CD4-positive, alpha-beta memory T cell (primary cell): ENCODE results near the gene NEUROG1. TPM values are rescaled to one million over a fixed set of nuclear protein-coding genes. Genes with fewer than 3 reads are reported as not detected.

Source experiments
- CTCF ChIA-PET: fragments of 350-600 bp; sonication (Branson Sonifier 250); formaldehyde crosslinking; loops from one replicate; lab custom pipeline; 2021; ENCODE audit warnings: inconsistent platforms; ENCODE audit not compliant: partially characterized antibody; lab: Charles Lee
- POLR2A ChIA-PET: fragments of 350-600 bp; sonication (Branson Sonifier 250); formaldehyde crosslinking; loops from one replicate; lab custom pipeline; 2021; ENCODE audit not compliant: partially characterized antibody; lab: Charles Lee
- DNase-seq, 5 donors: peaks; one replicate each; pipeline versions ENCODE4 v3.0.0 to v3.0.0-alpha.2; 2020 to 2022; ENCODE audit warnings: mixed read lengths in 1 of 5
- H3K27ac ChIP-seq: one replicate; pipeline ENCODE4 v1.7.0; 2013; ENCODE audit warnings: low read depth, low read length
- H3K27me3 ChIP-seq: 2 replicates; pipeline ENCODE4 v1.7.0; 2013; ENCODE audit warnings: mild to moderate bottlenecking, low read length, moderate library complexity; ENCODE audit not compliant: insufficient read depth
- H3K36me3 ChIP-seq: 2 replicates; pipeline ENCODE4 v1.7.0; 2013; ENCODE audit warnings: mild to moderate bottlenecking, low read length, moderate library complexity; ENCODE audit not compliant: insufficient read depth
- H3K4me1 ChIP-seq: 2 replicates; pipeline ENCODE4 v1.7.0; 2013; ENCODE audit warnings: mild to moderate bottlenecking, low read length, moderate library complexity; ENCODE audit not compliant: insufficient read depth
- H3K4me3 ChIP-seq, 2 donors: one replicate each; pipeline ENCODE4 v1.7.0; 2013; ENCODE audit warnings: low read length in 2 of 2, mild to moderate bottlenecking in 1 of 2
- H3K9me3 ChIP-seq, 2 donors: one replicate each; pipeline ENCODE4 v1.7.0; 2013; ENCODE audit warnings: low read length in 2 of 2, control low read depth in 1 of 2; ENCODE audit not compliant: control insufficient read depth in 1 of 2
- H3K27ac Mint-ChIP-seq, 7 donors: one replicate each; pipeline ENCODE4 v1.8.0; 2020 to 2021; ENCODE audit warnings: mixed read lengths in 7 of 7, mild to moderate bottlenecking in 6 of 7, inconsistent platforms in 3 of 7, moderate library complexity in 3 of 7
- H3K27me3 Mint-ChIP-seq, 2 donors: one replicate each; pipeline ENCODE4 v1.8.0; 2020 to 2021; ENCODE audit warnings: mixed read lengths in 2 of 2
- H3K36me3 Mint-ChIP-seq, 2 donors: one replicate each; pipeline ENCODE4 v1.8.0; 2020 to 2021; ENCODE audit warnings: mixed read lengths in 2 of 2, inconsistent platforms in 1 of 2, mild to moderate bottlenecking in 1 of 2
- H3K4me1 Mint-ChIP-seq, 4 donors: one replicate each; pipeline ENCODE4 v1.8.0; 2020 to 2021; ENCODE audit warnings: mixed read lengths in 4 of 4, mild to moderate bottlenecking in 1 of 4
- H3K4me3 Mint-ChIP-seq, 8 donors: one replicate each; pipeline ENCODE4 v1.8.0; 2020 to 2021; ENCODE audit warnings: mixed read lengths in 8 of 8, mild to moderate bottlenecking in 7 of 8, moderate library complexity in 6 of 8, inconsistent platforms in 3 of 8
- H3K9me3 Mint-ChIP-seq, 8 donors: one replicate each; pipeline ENCODE4 v1.8.0; 2020 to 2021; ENCODE audit warnings: mixed read lengths in 8 of 8, mild to moderate bottlenecking in 5 of 8, inconsistent platforms in 3 of 8, moderate library complexity in 1 of 8
- intact Hi-C: fragments of 100-400 bp; cut with micrococcal nuclease; formaldehyde crosslinking; loops from one replicate; pipeline ENCODE4 v1.15.1; 2023
- polyA plus RNA-seq, 2 donors: library from polyadenylated mRNA; unstranded; fragments of 300-500 nt; fragmentation: Illumina TruSeq; gene quantifications; one replicate each; pipeline ENCODE4 v1.2.3, GENCODE V29; 2021
- total RNA-seq, 2 experiments: library from RNA; stranded (reverse); gene quantifications; one replicate each; pipeline ENCODE4 v1.2.3, GENCODE V29; 2021

The NEUROG1 gene
- total and polyA plus RNA-seq, 4 experiments from 2014 or later = not detected

DNA sequence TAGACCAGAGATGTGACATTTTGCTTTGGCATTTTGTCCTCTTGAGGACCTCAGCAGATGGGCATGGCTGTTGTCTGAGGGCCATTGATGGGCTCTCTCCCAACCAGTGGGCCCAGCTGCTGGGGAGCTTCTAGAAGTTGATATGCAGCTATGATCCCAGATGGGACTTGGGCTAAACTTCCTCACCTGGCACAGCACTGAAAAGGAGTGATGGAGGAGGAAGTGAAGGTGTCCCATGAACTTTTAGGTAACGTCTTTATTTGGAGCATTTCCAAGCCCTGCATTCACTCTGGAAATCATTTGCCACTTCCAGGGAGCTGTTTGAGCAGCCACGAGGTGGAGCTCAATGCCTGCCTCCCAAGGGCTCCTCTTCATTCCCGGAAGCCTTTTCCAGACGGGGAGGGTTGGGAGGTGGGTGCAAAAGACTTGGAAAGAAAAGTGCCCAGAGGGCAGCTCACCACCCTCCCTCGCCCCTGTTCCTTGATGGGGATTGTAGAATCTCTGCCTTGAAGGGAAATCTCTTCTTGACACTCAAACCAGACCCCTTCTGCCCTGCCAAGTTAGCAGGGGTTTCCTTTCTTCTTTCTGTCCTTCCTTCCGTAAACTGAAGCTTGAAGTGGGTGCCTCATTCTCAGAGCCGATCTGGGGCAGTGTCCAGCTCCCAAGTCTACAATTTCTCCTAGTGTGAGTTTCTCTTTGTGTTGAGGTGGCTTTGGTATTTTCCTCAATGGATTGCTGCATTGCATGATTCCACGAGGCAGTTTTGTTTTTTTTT is 18.1 kb upstream of the NEUROG1 start:
- ChIA-PET CTCF (interaction anchor here (0.8 to 10.8 kb wide), 6 partner anchors 10 to 96 kb away, joined by 3 to 171 read pairs (median 14); no protein-coding TSS in a partner anchor), POLR2A (no interaction called here)
- Mint-ChIP-seq H3K4me1 (peaks cover 0 to 2% (median 1%) of the 10 kb centered on the region in 4 donors), H3K36me3 (no peaks in the 10 kb centered on the region), H3K4me3 (no peak overlapping the region), H3K27me3 (peaks cover 19 to 43% of the 10 kb centered on the region in 2 donors), H3K9me3 (no peaks in the 10 kb centered on the region), H3K27ac (no peak overlapping the region)
- no peak for DNase-seq
- Histone ChIP-seq H3K9me3 (no peaks in the 10 kb centered on the region), H3K4me3 (no peak overlapping the region), H3K27me3 (peaks cover 5% of the 10 kb centered on the region), H3K36me3 (no peaks in the 10 kb centered on the region), H3K4me1 (no peaks in the 10 kb centered on the region), H3K27ac (no peak overlapping the region)
- intact Hi-C loops = no loop called here

DNA sequence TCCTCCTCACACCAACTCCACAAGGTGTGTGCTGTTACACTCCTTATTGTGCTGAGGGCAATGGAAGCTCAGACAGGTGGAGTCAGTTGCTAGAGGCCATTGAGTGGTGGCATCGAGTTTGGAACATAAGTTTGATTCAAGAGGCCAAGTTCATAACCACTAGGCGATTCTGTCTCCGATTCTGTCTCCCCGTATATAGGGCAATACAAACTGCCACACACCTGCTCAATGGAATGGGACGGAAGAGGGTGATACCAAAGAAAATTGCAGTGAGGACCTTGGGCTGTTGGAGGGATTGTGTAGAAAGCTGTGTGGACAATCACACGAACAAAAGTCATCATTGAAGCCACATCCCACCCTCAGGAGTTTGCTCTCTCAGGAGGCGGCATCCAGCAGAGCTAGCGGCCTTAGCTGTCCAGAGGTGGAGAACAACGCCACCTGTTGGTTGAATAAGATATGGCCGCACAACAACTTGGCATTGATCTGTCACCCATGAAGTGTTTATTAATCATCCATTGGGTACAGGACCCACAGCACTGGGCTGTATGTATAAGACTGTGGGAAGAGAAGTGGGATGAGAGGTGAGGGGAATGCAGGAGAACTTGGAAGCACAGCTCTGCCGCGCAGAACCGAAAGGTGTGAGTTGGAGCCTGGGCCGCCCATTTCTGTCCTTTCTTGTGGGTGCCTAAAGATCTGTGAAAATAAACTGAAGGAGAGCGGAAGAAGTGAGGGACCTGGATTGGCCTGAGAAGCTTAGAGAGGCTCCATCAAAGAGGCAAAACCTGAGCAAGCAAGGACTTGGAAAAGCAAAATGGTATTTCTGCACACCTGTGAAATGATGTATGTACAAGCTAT is 16.1 kb upstream of the NEUROG1 start:
- Mint-ChIP-seq H3K27ac (no peak overlapping the region), H3K27me3 (peaks cover 22 to 45% of the 10 kb centered on the region in 2 donors), H3K4me3 (no peak overlapping the region), H3K36me3 (no peaks in the 10 kb centered on the region), H3K9me3 (no peaks in the 10 kb centered on the region), H3K4me1 (peaks cover 0 to 2% (median 1%) of the 10 kb centered on the region in 4 donors)
- Histone ChIP-seq H3K9me3 (no peaks in the 10 kb centered on the region), H3K27me3 (peaks cover 5% of the 10 kb centered on the region), H3K27ac (no peak overlapping the region), H3K36me3 (no peaks in the 10 kb centered on the region), H3K4me1 (no peaks in the 10 kb centered on the region), H3K4me3 (no peak overlapping the region)
- intact Hi-C loops = loop anchor here (1.0 kb wide), 1 partner anchor 90 kb away; no protein-coding TSS in a partner anchor
- DNase-seq = peak; percentile 33 to 48 (median 40)
- ChIA-PET CTCF (interaction anchor here (1.0 to 10.8 kb wide), 10 partner anchors 11 to 96 kb away, joined by 3 to 171 read pairs (median 7); no protein-coding TSS in a partner anchor), POLR2A (no interaction called here)

DNA sequence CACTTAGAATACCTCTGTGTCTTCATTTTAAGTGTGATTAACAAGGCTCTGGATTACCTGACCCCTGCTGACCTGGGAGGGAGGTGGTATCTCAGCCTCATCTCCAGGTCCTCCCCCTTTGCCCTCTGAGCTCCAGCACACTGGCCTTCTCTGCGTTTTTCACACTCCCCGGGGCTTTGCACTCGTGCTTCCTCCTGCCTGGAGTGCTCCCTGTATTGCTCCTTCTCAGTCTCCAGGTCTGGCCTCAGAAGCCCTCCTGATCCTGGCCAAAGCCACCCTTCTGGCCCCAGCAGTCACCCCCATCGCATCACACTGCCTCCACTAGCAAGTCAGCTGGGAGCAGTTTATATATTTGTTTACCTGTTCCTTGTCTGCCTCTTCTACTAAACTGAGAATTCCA is 13.6 kb upstream of the NEUROG1 start:
- peaks cover 7% of the 10 kb centered on the region for H3K27me3 ChIP-seq
- DNase-seq = no peak

DNA sequence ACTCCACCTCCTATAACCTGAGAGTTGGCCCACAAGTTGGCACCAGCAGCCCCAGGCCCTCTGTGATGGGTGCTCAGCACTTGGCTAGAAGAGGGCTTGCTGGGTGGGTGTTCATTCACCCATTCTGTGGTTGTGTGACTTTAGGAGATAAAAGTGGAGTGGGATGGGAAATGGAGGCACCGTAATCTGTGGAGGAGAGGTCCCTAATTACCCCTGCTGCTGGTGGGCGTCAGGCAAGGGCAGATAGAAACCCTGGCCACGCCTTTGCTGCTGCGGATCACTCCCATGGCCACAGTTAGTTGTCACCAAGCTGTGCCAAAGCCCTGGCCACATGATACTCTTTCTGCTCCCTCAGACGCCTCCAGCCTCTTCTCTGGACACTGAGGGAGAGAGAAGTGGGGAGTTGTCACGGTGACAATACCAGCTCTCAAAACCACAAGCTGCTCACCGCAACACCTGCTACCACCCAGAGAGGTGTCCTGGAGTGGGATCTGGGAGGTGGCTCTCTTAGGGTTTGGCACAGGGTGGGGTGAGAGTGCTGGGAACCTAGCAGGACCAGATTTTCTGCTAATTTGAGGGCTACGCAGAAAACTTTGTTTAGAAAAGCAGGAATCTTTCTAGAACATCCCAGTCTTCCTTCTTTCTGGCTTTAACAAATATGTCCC is 12.0 kb upstream of the NEUROG1 start:
- Histone ChIP-seq H3K36me3 (no peaks in the 10 kb centered on the region), H3K27ac (no peak overlapping the region), H3K4me3 (no peak overlapping the region), H3K9me3 (no peaks in the 10 kb centered on the region), H3K4me1 (peaks cover 21% of the 10 kb centered on the region), H3K27me3 (peaks cover 13% of the 10 kb centered on the region)
- Mint-ChIP-seq H3K36me3 (no peaks in the 10 kb centered on the region), H3K4me3 (no peak overlapping the region), H3K9me3 (no peaks in the 10 kb centered on the region), H3K4me1 (peaks cover 7 to 14% (median 12%) of the 10 kb centered on the region in 4 donors), H3K27ac (no peak overlapping the region), H3K27me3 (peaks cover 37 to 50% of the 10 kb centered on the region in 2 donors)
- DNase-seq = no peak
- POLR2A ChIA-PET = no interaction called here
- intact Hi-C loops = no loop called here
- CTCF ChIA-PET = interaction anchor here (2.4 to 10.8 kb wide), 3 partner anchors 16 to 90 kb away, joined by 9 to 171 read pairs (median 100); no protein-coding TSS in a partner anchor

More for the DNA sequence above, 13.6 kb upstream of the NEUROG1 start:
- no peaks in the 10 kb centered on the region for H3K9me3 Mint-ChIP-seq
- Histone ChIP-seq H3K36me3 (no peaks in the 10 kb centered on the region), H3K4me1 (peaks cover 4% of the 10 kb centered on the region), H3K4me3 (no peak overlapping the region), H3K9me3 (no peaks in the 10 kb centered on the region), H3K27ac (no peak overlapping the region)
- ChIA-PET CTCF (interaction anchor here (0.7 to 10.8 kb wide), 6 partner anchors 15 to 91 kb away, joined by 3 to 171 read pairs (median 10); no protein-coding TSS in a partner anchor), POLR2A (no interaction called here)
- peaks cover under 1 to 6% (median 2%) of the 10 kb centered on the region in 4 donors for H3K4me1 Mint-ChIP-seq
- intact Hi-C loops = no loop called here
- no peak overlapping the region for H3K27ac Mint-ChIP-seq
- H3K4me3 Mint-ChIP-seq = no peak overlapping the region
- no peaks in the 10 kb centered on the region for H3K36me3 Mint-ChIP-seq
- peaks cover 33 to 44% of the 10 kb centered on the region in 2 donors for H3K27me3 Mint-ChIP-seq

DNA sequence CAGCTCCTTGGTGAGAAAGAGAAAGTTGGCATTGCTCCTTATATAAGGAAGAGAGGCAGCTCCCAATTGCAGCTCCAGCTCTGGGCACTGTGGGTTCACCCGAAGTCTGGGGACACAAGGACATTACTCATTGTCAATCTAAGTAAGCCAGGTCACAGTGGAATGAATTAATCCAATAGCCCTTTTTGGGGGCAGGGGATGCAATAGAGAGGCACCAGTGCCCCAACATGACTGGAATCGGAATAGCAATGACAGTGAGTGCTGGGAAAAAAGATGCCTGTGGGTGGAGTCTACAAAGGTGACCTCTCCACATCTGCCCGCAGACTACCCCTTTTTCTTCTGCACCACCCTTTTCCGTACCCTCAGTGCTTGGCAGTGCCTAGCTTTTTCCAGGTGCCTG is 11.1 kb upstream of the NEUROG1 start:
- intact Hi-C loops = no loop called here
- POLR2A ChIA-PET = no interaction called here

DNA sequence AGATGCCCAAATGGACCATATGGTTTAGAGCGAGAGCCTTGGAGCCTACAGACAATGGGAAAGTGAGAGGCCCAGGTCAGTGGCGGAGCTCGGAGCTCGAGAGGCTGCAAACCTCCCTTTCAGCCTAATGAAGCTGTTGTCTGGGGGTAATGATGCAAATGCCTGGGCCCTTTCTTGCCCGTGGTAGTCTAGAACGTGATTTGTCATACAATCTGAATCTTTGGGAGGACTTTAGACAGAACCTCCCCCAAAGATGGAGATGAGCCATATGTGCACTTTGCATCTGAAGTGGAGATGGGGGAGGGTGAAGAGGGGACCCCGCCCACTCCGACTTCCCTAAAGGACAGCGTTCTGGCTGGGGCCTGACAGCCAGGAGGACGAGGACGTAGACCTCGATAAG is 10.3 kb upstream of the NEUROG1 start:
- Mint-ChIP-seq H3K4me1 (peaks cover 5 to 19% (median 13%) of the 10 kb centered on the region in 4 donors), H3K9me3 (no peaks in the 10 kb centered on the region), H3K36me3 (no peaks in the 10 kb centered on the region), H3K27me3 (peaks cover 45 to 55% of the 10 kb centered on the region in 2 donors), H3K27ac (no peak overlapping the region), H3K4me3 (peak overlapping the region in 3 of 8 donors; percentile 8 to 44 (median 42))
- Histone ChIP-seq H3K9me3 (no peaks in the 10 kb centered on the region), H3K4me3 (no peak overlapping the region), H3K27ac (no peak overlapping the region), H3K4me1 (peaks cover 21% of the 10 kb centered on the region), H3K36me3 (no peaks in the 10 kb centered on the region), H3K27me3 (peaks cover 22% of the 10 kb centered on the region)
- ChIA-PET CTCF (interaction anchor here (10.8 kb wide), 1 partner anchor 18 kb away, joined by 171 read pairs; no protein-coding TSS in a partner anchor), POLR2A (no interaction called here)
- intact Hi-C loops = no loop called here
- DNase-seq = no peak

More for the DNA sequence above, 11.1 kb upstream of the NEUROG1 start:
- no peaks in the 10 kb centered on the region for H3K36me3 ChIP-seq
- Mint-ChIP-seq H3K4me1 (peaks cover 7 to 14% (median 14%) of the 10 kb centered on the region in 4 donors), H3K27me3 (peaks cover 40 to 53% of the 10 kb centered on the region in 2 donors), H3K9me3 (no peaks in the 10 kb centered on the region), H3K27ac (no peak overlapping the region), H3K4me3 (no peak overlapping the region), H3K36me3 (no peaks in the 10 kb centered on the region)
- peaks cover 15% of the 10 kb centered on the region for H3K27me3 ChIP-seq
- H3K4me1 ChIP-seq = peaks cover 21% of the 10 kb centered on the region
- no peak for DNase-seq
- no peak overlapping the region for H3K27ac ChIP-seq
- no peaks in the 10 kb centered on the region for H3K9me3 ChIP-seq
- CTCF ChIA-PET = interaction anchor here (10.8 kb wide), 1 partner anchor 17 kb away, joined by 171 read pairs; no protein-coding TSS in a partner anchor
- H3K4me3 ChIP-seq = no peak overlapping the region
